ENCODE measurements around the gene CHCHD3. TPM values are rescaled to one million over a fixed set of nuclear protein-coding genes. Genes with fewer than 3 reads are reported as not detected.

CHCHD3 gene
- total RNA-seq, 3 donors from 2014 or later = 80.7 to 101 (median 92.0) TPM

- no peak overlapping the region for H3K4me3 Mint-ChIP-seq
- H3K36me3 Mint-ChIP-seq (ENCODE audit: insufficient read depth) = peaks cover 38% of the 10 kb centered on the region
- H3K9me3 Mint-ChIP-seq = no peaks in the 10 kb centered on the region
- no peak for DNase-seq
- no peaks in the 10 kb centered on the region for H3K27me3 Mint-ChIP-seq (ENCODE audit: low read depth)
- peaks cover 3% of the 10 kb centered on the region for H3K4me1 Mint-ChIP-seq (ENCODE audit: low read depth)
- no peak for ATAC-seq
Observed at GRCh38 chr7:132865366-132866143, 216.3 kb downstream of the CHCHD3 start.

DNA sequence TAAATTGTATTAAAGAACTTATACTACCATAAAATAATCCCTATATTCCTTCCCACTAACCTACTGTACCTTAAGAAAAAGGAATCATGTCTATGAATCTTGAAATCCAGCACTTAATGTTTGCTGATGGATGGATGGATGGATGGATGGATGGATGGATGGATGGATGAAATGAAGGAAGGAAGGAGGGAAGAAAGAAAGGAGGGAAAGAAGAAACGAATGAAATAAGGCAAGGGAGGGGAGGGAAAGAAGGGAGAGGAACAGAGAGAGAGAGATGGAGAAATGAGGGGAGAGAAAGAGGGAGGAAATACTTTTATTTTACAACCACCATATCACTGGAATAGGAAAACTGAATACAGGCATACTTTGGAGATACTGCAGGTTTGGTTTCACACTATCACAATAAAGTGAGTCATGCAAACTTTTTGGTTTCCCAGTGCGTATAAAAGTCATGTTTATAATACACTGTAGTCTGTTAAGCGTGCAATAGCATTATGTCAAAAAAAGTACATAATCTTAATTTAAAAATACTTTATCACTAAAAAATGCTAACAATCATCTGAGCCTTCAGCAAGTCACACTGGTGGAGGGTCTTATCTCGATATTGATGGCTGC is 219.8 kb downstream of the CHCHD3 start:
- H3K27me3 Mint-ChIP-seq (ENCODE audit: low read depth) = no peaks in the 10 kb centered on the region
- H3K4me3 Mint-ChIP-seq = no peak overlapping the region
- ATAC-seq = no peak
- H3K4me1 Mint-ChIP-seq (ENCODE audit: low read depth) = peaks cover 6% of the 10 kb centered on the region
- H3K9me3 Mint-ChIP-seq = no peaks in the 10 kb centered on the region
- no peak for DNase-seq
- H3K36me3 Mint-ChIP-seq (ENCODE audit: insufficient read depth) = peaks cover 38% of the 10 kb centered on the region

- Mint-ChIP-seq H3K27me3 (ENCODE audit: low read depth) (no peaks in the 10 kb centered on the region), H3K4me1 (ENCODE audit: low read depth) (peaks cover 6% of the 10 kb centered on the region), H3K9me3 (no peaks in the 10 kb centered on the region), H3K36me3 (ENCODE audit: insufficient read depth) (peaks cover 37% of the 10 kb centered on the region), H3K4me3 (no peak overlapping the region)
- ATAC-seq = no peak
- no peak for DNase-seq
Observed at GRCh38 chr7:132861424-132861823, 220.5 kb downstream of the CHCHD3 start.

DNA sequence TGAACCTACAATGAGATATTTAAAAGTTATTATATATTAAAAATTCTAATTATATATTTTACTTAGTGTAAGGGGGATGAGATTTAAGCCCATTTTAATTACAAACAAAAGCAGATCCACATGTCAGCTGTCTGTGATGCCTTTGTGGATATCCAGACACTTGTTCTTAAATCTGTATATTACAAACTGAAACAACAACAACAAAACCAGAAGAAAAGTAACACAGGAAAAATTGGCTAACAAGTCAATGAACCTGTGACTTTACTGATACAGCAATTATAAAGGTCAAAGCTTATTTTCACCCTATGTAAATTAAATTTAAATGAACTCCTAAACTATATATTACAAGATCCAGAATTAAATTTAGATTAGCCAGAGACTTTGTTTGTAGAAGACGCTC is 222.7 kb downstream of the CHCHD3 start:
- peaks cover 28% of the 10 kb centered on the region for H3K36me3 Mint-ChIP-seq (ENCODE audit: insufficient read depth)
- DNase-seq (no peak), ATAC-seq (no peak)
- H3K4me1 Mint-ChIP-seq (ENCODE audit: low read depth) = peaks cover 8% of the 10 kb centered on the region
- no peaks in the 10 kb centered on the region for H3K9me3 Mint-ChIP-seq
- no peaks in the 10 kb centered on the region for H3K27me3 Mint-ChIP-seq (ENCODE audit: low read depth)
- no peak overlapping the region for H3K4me3 Mint-ChIP-seq

DNA sequence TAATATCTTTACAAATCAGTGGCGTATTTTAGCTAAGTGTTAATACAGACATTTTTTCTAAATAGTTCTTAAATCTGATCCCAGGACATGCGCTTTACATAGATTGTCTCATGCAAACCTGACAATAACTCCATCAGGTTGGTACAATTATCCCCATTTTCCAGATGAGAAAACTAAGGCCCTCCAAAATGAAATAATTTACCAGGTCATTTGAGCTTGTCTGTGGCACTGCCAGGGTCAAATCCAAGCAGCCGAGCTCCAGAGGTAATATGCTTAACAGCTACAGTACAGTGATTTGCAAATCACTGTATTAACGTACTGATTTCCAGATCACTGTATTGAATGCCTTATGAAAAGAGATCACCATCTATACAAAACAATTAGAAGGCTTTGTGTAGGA is 223.1 kb downstream of the CHCHD3 start:
- Mint-ChIP-seq H3K27me3 (ENCODE audit: low read depth) (no peaks in the 10 kb centered on the region), H3K4me1 (ENCODE audit: low read depth) (peaks cover 5% of the 10 kb centered on the region), H3K9me3 (no peaks in the 10 kb centered on the region), H3K4me3 (no peak overlapping the region), H3K36me3 (ENCODE audit: insufficient read depth) (peaks cover 24% of the 10 kb centered on the region)
- ATAC-seq (no peak), DNase-seq (no peak)

DNA sequence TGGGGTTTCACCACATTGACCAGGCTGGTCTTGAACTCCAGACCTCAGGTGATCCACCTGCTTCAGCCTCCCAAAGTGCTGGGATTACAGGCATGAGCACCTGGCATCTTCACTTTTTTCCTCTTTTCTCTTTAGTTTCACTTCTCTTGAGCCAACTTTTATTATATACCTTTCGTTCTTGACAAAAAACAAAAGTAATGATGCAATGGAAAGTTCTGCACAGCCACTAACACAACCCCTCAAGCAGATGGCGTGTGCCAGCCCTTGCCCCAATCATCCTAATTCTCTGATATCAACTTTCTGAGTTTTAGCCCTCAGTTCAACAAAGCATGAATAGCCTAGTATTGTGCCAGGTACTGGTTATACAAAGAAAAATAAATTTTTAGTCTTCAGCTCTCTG is 223.6 kb downstream of the CHCHD3 start:
- ATAC-seq (no peak), DNase-seq (no peak)
- no peaks in the 10 kb centered on the region for H3K27me3 Mint-ChIP-seq (ENCODE audit: low read depth)
- no peaks in the 10 kb centered on the region for H3K9me3 Mint-ChIP-seq
- peaks cover 5% of the 10 kb centered on the region for H3K4me1 Mint-ChIP-seq (ENCODE audit: low read depth)
- H3K36me3 Mint-ChIP-seq (ENCODE audit: insufficient read depth) = peaks cover 24% of the 10 kb centered on the region
- H3K4me3 Mint-ChIP-seq = no peak overlapping the region

- peaks cover 5% of the 10 kb centered on the region for H3K4me1 Mint-ChIP-seq (ENCODE audit: low read depth)
- peaks cover 18% of the 10 kb centered on the region for H3K36me3 Mint-ChIP-seq (ENCODE audit: insufficient read depth)
- H3K4me3 Mint-ChIP-seq = no peak overlapping the region
- ATAC-seq (no peak), DNase-seq (no peak)
- no peaks in the 10 kb centered on the region for H3K9me3 Mint-ChIP-seq
- H3K27me3 Mint-ChIP-seq (ENCODE audit: low read depth) = no peaks in the 10 kb centered on the region
Observed at GRCh38 chr7:132857703-132858102, 224.2 kb downstream of the CHCHD3 start.

DNA sequence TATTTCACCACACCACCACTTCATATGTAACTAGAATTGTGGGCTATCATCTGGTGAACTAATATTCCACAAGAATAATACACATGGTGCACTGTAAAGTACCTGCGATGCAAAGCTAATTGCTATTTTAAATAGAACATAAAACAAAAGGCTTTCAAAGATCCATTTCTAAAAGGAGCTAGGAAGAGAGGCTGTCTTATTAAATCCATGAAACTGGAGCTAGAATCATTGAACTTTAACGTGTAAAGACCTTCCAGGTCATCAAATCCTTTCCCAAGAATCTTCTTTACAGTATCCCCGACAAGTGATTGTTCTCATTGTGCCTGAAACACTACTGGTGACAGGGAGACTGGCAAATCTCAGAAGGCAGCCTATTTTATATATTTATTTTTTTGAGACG is 224.9 kb downstream of the CHCHD3 start:
- Mint-ChIP-seq H3K9me3 (no peaks in the 10 kb centered on the region), H3K27me3 (ENCODE audit: low read depth) (no peaks in the 10 kb centered on the region), H3K4me1 (ENCODE audit: low read depth) (peaks cover 5% of the 10 kb centered on the region), H3K4me3 (no peak overlapping the region), H3K36me3 (ENCODE audit: insufficient read depth) (peaks cover 22% of the 10 kb centered on the region)
- ATAC-seq (no peak), DNase-seq (no peak)

DNA sequence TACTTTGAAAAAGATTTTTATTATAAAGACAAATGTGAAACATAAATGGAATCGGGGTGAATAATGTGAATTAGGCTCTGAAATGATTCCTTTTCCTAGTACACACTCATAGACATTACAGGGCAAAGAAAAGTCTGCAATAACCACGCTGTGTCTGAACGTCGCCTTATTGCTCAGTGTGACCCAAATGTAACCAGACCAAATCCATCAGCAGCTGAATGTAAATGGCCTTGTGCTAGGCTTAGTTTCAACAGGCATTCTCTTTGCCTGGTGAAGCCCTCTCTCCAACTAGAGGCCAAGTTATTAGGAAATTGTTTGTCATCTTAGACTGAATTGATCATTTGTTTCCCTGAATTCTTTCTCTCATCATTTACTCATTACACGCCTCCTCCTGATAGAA is 225.5 kb downstream of the CHCHD3 start:
- H3K36me3 Mint-ChIP-seq (ENCODE audit: insufficient read depth) = peaks cover 26% of the 10 kb centered on the region
- no peaks in the 10 kb centered on the region for H3K27me3 Mint-ChIP-seq (ENCODE audit: low read depth)
- H3K4me3 Mint-ChIP-seq = no peak overlapping the region
- DNase-seq (no peak), ATAC-seq (no peak)
- peaks cover 5% of the 10 kb centered on the region for H3K4me1 Mint-ChIP-seq (ENCODE audit: low read depth)
- H3K9me3 Mint-ChIP-seq = no peaks in the 10 kb centered on the region

DNA sequence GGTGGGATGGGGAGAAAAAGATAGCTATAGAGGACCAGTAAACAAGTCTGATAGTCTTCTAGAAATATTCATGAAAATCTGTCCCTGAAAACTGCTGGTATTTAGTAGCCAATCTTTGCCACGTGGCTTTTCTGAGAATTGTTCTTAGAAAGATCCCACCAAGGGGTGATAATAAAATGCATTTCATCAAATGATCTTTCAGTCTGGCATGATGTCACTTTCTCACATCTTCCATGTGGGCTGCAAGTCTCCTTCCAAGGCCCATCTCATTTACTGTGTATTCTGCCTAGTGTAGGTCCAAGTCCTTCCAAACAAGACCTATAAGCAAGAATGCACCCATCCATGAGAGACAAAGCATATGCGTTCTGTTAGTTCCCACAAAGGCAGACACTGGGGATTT is 226.0 kb downstream of the CHCHD3 start:
- no peak for DNase-seq
- Mint-ChIP-seq H3K4me1 (ENCODE audit: low read depth) (peaks cover 5% of the 10 kb centered on the region), H3K9me3 (no peaks in the 10 kb centered on the region), H3K4me3 (no peak overlapping the region), H3K27me3 (ENCODE audit: low read depth) (no peaks in the 10 kb centered on the region), H3K36me3 (ENCODE audit: insufficient read depth) (peaks cover 23% of the 10 kb centered on the region)
- ATAC-seq = no peak

GRCh38 chr7:132854238-132854637 is 227.7 kb downstream of the CHCHD3 start:
- Mint-ChIP-seq H3K27me3 (ENCODE audit: low read depth) (no peaks in the 10 kb centered on the region), H3K9me3 (no peaks in the 10 kb centered on the region), H3K4me3 (no peak overlapping the region), H3K36me3 (ENCODE audit: insufficient read depth) (peaks cover 26% of the 10 kb centered on the region), H3K4me1 (ENCODE audit: low read depth) (peaks cover 3% of the 10 kb centered on the region)
- DNase-seq (no peak), ATAC-seq (no peak)

GRCh38 chr7:132847376-132847775 is 234.5 kb downstream of the CHCHD3 start:
- Mint-ChIP-seq H3K36me3 (ENCODE audit: insufficient read depth) (peaks cover 23% of the 10 kb centered on the region), H3K4me3 (no peak overlapping the region), H3K27me3 (ENCODE audit: low read depth) (no peaks in the 10 kb centered on the region), H3K9me3 (no peaks in the 10 kb centered on the region), H3K4me1 (ENCODE audit: low read depth) (no peaks in the 10 kb centered on the region)
- no peak for ATAC-seq
- no peak for DNase-seq

DNA sequence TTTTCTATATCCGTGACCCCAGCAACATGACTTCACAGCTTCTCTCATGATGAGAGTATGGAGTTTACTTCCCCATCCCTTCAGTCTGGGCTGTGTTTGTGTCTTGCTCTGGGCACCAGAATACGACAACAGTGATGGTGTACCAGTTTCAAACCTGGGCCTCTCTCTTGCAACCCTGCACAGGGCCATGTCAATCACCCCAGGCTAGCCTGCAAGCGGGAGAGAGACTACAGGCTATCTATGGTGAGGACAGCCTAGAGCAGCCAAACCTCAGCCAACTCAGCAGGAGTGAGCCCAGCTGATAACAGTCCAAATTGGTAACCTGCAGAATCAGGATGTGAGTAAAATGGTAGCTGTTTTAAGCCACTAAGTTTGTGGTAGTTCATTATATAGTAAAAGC is 235.8 kb downstream of the CHCHD3 start:
- no peak overlapping the region for H3K4me3 Mint-ChIP-seq
- H3K27me3 Mint-ChIP-seq (ENCODE audit: low read depth) = no peaks in the 10 kb centered on the region
- H3K9me3 Mint-ChIP-seq = no peaks in the 10 kb centered on the region
- DNase-seq (no peak), ATAC-seq (no peak)
- H3K36me3 Mint-ChIP-seq (ENCODE audit: insufficient read depth) = peaks cover 20% of the 10 kb centered on the region
- no peaks in the 10 kb centered on the region for H3K4me1 Mint-ChIP-seq (ENCODE audit: low read depth)

DNA sequence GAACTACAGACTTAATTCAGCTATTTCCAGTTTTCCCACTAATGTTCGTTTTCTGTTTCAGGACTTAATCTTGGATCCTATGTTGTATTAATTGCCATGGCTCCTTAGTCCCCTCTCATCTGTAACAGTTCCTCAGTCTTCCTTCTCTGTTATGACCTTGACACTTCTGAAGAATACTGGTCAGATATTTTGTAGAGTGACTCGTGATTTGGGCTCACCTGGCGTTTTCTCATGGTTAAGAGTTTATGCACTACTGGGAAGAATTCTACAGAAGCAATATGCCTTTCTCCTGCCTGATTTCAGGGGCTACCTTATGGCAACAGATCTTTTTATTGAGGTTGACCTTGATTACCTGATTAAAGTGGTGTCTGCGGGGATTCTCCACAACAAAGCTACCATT is 239.4 kb downstream of the CHCHD3 start:
- DNase-seq = no peak
- no peaks in the 10 kb centered on the region for H3K9me3 Mint-ChIP-seq
- H3K36me3 Mint-ChIP-seq (ENCODE audit: insufficient read depth) = peaks cover 27% of the 10 kb centered on the region
- no peak overlapping the region for H3K4me3 Mint-ChIP-seq
- no peaks in the 10 kb centered on the region for H3K27me3 Mint-ChIP-seq (ENCODE audit: low read depth)
- H3K4me1 Mint-ChIP-seq (ENCODE audit: low read depth) = no peaks in the 10 kb centered on the region
- no peak for ATAC-seq

DNA sequence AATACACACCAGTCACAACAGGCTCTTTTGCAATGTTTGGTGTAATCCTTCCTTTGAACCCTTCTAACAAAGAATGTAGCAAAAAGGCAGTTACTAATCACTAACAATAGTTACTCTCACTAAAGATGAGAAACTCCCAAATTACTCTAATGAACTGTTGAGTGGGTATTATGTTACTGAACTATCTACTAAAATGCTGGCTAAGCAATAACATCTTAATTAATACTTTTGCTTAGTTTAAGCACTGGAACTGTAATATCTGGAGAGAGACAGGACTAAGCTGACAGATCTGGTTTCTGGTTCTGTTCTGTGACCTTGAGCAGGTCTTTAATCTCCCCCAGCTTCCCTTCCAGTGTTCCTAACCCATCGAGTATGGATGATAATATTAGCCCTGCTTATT is 241.7 kb downstream of the CHCHD3 start:
- no peak overlapping the region for H3K4me3 Mint-ChIP-seq
- ATAC-seq = no peak
- no peak for DNase-seq
- no peaks in the 10 kb centered on the region for H3K27me3 Mint-ChIP-seq (ENCODE audit: low read depth)
- no peaks in the 10 kb centered on the region for H3K4me1 Mint-ChIP-seq (ENCODE audit: low read depth)
- H3K36me3 Mint-ChIP-seq (ENCODE audit: insufficient read depth) = peaks cover 44% of the 10 kb centered on the region
- H3K9me3 Mint-ChIP-seq = no peaks in the 10 kb centered on the region
